Stromal cell of bone marrow (primary cell): Measurements from ENCODE around the gene MRPL24.
"Not testable (repeated sequence)": the region's sequence is repeated elsewhere in the genome, so short reads cannot be mapped to it uniquely, and the experiment has no call there.

ENCODE experiments used
- DNase-seq: peaks from one replicate; pipeline ENCODE4 v3.0.0-alpha.2; 2012; ENCODE audit warnings: low read depth

The MRPL24 gene

GRCh38 chr1:156740741-156741480 lies at the start of gene MRPL24:
MRPL24 (minus strand) TSS chr1:156741088; CDS start chr1:156738704, 2,384 bp downstream.
- peak; percentile 100 for DNase-seq

- DNase-seq, result no peak
These were observed 48.9 kb upstream of the MRPL24 start for GRCh38 chr1:156789621-156790318.

- no peak for DNase-seq
These were observed 47.2 kb upstream of the MRPL24 start for GRCh38 chr1:156788136-156788535.

- DNase-seq, result no peak
These were observed 45.8 kb upstream of the MRPL24 start for GRCh38 chr1:156786640-156787039.

GRCh38 chr1:156785458-156785857 lies 44.6 kb upstream of the MRPL24 start:
- no peak for DNase-seq

- DNase-seq, result peak; percentile 68
These were observed 40.8 kb upstream of the MRPL24 start for GRCh38 chr1:156781585-156782186.

GRCh38 chr1:156777573-156777972 lies 36.7 kb upstream of the MRPL24 start:
- no peak for DNase-seq

GRCh38 chr1:156776942-156777341 lies 36.1 kb upstream of the MRPL24 start:
- DNase-seq, result no peak

GRCh38 chr1:156775799-156776198 lies 34.9 kb upstream of the MRPL24 start:
- DNase-seq, result no peak

- DNase-seq, result no peak
These were observed 32.7 kb upstream of the MRPL24 start for GRCh38 chr1:156773607-156774006.

- DNase-seq, result no peak
These were observed 32.0 kb upstream of the MRPL24 start for GRCh38 chr1:156772728-156773497.

GRCh38 chr1:156772222-156772621 lies 31.3 kb upstream of the MRPL24 start:
- no peak for DNase-seq

GRCh38 chr1:156768610-156769295 lies 27.9 kb upstream of the MRPL24 start:
- DNase-seq, result no peak

- no peak for DNase-seq
These were observed 27.2 kb upstream of the MRPL24 start for GRCh38 chr1:156767879-156768604.

GRCh38 chr1:156767101-156767878 lies 26.4 kb upstream of the MRPL24 start, which contains the start of gene PRCC:
PRCC (plus strand) TSS chr1:156767535; CDS start chr1:156767772, 237 bp downstream.
- DNase-seq, result peak; percentile 100

- no peak for DNase-seq
These were observed 25.6 kb upstream of the MRPL24 start for GRCh38 chr1:156766298-156767100.

- DNase-seq, result no peak
These were observed 24.8 kb upstream of the MRPL24 start for GRCh38 chr1:156765666-156766065.

- not testable (repeated sequence) for DNase-seq
These were observed 24.2 kb upstream of the MRPL24 start for GRCh38 chr1:156765136-156765535.

- DNase-seq, result no peak
These were observed 19.9 kb upstream of the MRPL24 start for GRCh38 chr1:156760796-156761104.
